B cell (primary cell): Measurements from ENCODE around the gene MCF2L.

Experiments used
- EZH2 ChIP-seq: IDR thresholded peaks from 2 replicates; pipeline ENCODE4 v1.6.1; 2012; ENCODE audit warnings: borderline replicate concordance, low read depth, mild to moderate bottlenecking, moderate library complexity, low read length; ENCODE audit not compliant: insufficient read depth, poor library complexity, severe bottlenecking
- TF ChIP-seq, protein P1 (sequence below): fragments of 200-600 bp; IDR thresholded peaks from one replicate; pipeline ENCODE4 v1.8.0; 2022; ENCODE audit warnings: antibody characterized with exemption, mild to moderate bottlenecking

DNA sequence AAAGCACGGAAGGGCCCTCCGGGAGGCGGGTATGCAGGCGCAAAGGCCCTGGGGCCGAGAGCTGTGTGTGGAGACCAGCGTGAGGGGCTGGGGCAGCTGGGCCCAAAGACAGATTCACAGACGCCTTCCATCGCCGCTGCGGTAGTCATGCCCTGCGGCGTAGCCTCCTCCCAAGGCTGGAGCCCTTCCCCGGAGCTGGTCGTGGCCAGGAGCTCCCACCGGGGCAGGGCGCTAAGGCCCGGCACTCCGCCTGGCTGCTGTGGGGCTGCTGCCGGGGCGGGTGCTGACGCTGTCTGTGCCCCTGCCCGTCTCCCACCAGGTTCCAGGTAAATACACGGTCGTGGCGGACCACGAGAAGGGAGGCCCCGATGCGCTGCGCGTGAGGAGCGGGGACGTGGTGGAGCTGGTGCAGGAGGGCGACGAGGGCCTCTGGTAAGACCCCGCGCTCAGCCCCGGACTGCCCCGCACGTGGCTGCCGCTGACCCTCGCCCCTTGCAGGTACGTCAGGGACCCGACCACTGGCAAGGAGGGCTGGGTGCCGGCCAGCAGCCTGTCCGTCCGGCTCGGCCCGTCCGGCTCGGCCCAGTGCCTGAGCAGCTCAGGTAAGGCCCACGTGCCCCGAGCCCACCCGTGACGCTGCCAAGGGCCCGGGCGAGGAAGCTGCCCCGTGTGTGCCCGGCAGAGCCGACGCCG, 127.2 kb downstream of the MCF2L start:
- TF ChIP-seq, protein P1, sequence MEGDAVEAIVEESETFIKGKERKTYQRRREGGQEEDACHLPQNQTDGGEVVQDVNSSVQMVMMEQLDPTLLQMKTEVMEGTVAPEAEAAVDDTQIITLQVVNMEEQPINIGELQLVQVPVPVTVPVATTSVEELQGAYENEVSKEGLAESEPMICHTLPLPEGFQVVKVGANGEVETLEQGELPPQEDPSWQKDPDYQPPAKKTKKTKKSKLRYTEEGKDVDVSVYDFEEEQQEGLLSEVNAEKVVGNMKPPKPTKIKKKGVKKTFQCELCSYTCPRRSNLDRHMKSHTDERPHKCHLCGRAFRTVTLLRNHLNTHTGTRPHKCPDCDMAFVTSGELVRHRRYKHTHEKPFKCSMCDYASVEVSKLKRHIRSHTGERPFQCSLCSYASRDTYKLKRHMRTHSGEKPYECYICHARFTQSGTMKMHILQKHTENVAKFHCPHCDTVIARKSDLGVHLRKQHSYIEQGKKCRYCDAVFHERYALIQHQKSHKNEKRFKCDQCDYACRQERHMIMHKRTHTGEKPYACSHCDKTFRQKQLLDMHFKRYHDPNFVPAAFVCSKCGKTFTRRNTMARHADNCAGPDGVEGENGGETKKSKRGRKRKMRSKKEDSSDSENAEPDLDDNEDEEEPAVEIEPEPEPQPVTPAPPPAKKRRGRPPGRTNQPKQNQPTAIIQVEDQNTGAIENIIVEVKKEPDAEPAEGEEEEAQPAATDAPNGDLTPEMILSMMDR, result no peak
- TF ChIP-seq EZH2, result no peak
